GM23338 (cell line): ENCODE data around the gene CST3.

Experiments used
- EZH2 ChIP-seq: fragments of 200-600 bp; sonication (generic); IDR thresholded peaks from one replicate; pipeline ENCODE4 v1.8.0; 2017; ENCODE audit warnings: antibody characterized with exemption, mild to moderate bottlenecking, low read depth; ENCODE audit not compliant: unreplicated experiment
- EZH2phosphoT487 ChIP-seq: fragments of 200-600 bp; sonication (generic); IDR thresholded peaks from one replicate; pipeline ENCODE4 v1.8.1; 2018; ENCODE audit warnings: antibody characterized with exemption; ENCODE audit not compliant: unreplicated experiment
- JUNB ChIP-seq: IDR thresholded peaks from one replicate; pipeline ENCODE4 v1.6.1; 2016; ENCODE audit warnings: antibody characterized with exemption; ENCODE audit not compliant: unreplicated experiment
- TF ChIP-seq, protein P1 (sequence below), 2 experiments: fragments of 200-600 bp in 1 of 2; sonication (generic) in 1 of 2; conservative IDR thresholded peaks; 2 replicates each; pipeline versions ENCODE4 v1.5.1 to v1.6.1; 2016 to 2017; ENCODE audit warnings: antibody characterized with exemption in 2 of 2, low read depth in 2 of 2, mild to moderate bottlenecking in 2 of 2, moderate library complexity in 1 of 2

DNA sequence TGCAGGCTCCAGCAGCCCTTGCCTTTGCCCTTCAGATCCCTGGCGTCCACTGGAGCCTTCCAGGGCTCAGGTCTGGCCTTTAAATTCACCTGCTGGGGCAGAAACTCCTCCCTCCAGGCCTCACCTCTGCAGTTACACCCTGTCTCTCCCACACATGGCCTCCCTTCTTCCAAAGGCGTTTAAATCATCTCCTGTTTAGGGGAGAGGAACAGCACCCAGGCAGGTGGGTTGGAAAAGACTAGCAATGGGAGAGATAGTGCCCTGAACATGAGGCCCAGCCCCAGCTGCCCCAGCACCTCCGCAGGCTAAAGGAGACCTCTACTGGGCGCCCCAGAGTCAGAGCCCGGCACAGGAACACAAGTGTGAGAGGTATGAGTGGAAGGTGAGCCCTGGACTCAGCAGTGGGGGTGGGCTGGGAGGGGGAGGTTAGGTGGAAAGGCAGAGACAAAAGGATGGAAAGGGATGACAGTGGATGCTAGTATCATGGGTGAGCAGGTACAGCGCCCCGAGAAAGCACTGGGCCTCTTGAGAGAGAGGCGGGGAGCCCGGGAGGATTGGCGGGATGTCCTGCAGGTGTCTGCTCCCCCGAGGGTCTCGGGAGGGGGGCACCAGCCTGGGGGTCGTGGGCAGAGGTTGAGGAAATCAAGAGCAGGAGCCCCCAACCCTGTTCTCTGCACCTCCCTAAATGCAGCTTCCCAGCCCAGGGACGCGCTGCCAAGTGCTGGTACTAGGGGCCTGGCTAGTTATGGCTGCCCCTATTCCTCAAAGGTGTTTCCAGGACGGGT is 31.7 kb downstream of the CST3 start, which contains the start of gene CST9:
- no peak for TF ChIP-seq EZH2
- TF ChIP-seq, protein P1, sequence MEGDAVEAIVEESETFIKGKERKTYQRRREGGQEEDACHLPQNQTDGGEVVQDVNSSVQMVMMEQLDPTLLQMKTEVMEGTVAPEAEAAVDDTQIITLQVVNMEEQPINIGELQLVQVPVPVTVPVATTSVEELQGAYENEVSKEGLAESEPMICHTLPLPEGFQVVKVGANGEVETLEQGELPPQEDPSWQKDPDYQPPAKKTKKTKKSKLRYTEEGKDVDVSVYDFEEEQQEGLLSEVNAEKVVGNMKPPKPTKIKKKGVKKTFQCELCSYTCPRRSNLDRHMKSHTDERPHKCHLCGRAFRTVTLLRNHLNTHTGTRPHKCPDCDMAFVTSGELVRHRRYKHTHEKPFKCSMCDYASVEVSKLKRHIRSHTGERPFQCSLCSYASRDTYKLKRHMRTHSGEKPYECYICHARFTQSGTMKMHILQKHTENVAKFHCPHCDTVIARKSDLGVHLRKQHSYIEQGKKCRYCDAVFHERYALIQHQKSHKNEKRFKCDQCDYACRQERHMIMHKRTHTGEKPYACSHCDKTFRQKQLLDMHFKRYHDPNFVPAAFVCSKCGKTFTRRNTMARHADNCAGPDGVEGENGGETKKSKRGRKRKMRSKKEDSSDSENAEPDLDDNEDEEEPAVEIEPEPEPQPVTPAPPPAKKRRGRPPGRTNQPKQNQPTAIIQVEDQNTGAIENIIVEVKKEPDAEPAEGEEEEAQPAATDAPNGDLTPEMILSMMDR (conservative IDR thresholded peaks at IDR 0.05; ENCODE audit: low read depth in 2 of 2), result peak in 1 of 2 experiments; percentile 54; a peak in 2 of 4 replicates
- TF ChIP-seq JUNB, result no peak
- no peak for TF ChIP-seq EZH2phosphoT487
